H9 (cell line): Measurements from ENCODE around the gene VGLL3. TPM values are rescaled to one million over a fixed set of nuclear protein-coding genes. Genes with fewer than 3 reads are reported as not detected.

Source experiments
- DNase-seq: peaks from one replicate; pipeline ENCODE4 v3.0.0-alpha.2; 2017
- H2AFZ ChIP-seq: one replicate; pipeline ENCODE4 v1.6.1; 2013; ENCODE audit warnings: mild to moderate bottlenecking, low read length, control low read depth, moderate library complexity
- H2AK5ac ChIP-seq: 2 replicates; pipeline ENCODE4 v1.6.1; 2013; ENCODE audit warnings: low read length, control low read depth, mixed read lengths; ENCODE audit not compliant: insufficient read length
- H2BK120ac ChIP-seq: one replicate; pipeline ENCODE4 v1.6.1; 2013; ENCODE audit warnings: low read depth, mild to moderate bottlenecking, low read length, control low read depth, inconsistent platforms; ENCODE audit not compliant: poor library complexity, severe bottlenecking
- H2BK12ac ChIP-seq: 2 replicates; pipeline ENCODE4 v1.6.1; 2013; ENCODE audit warnings: low read length, control low read depth, mixed read lengths, low read depth; ENCODE audit not compliant: insufficient read length
- H2BK15ac ChIP-seq: 2 replicates; pipeline ENCODE4 v1.6.1; 2013; ENCODE audit warnings: low read depth, low read length, control low read depth
- H2BK20ac ChIP-seq: one replicate; pipeline ENCODE4 v1.6.1; 2013; ENCODE audit warnings: low read depth, mild to moderate bottlenecking, low read length, control low read depth, inconsistent platforms; ENCODE audit not compliant: poor library complexity, severe bottlenecking
- H2BK5ac ChIP-seq: 2 replicates; pipeline ENCODE4 v1.6.1; 2013; ENCODE audit warnings: low read length, control low read depth, mixed read lengths; ENCODE audit not compliant: insufficient read length
- H3K14ac ChIP-seq: 2 replicates; pipeline ENCODE4 v1.6.1; 2013; ENCODE audit warnings: low read length, control low read depth; ENCODE audit not compliant: insufficient read depth
- H3K18ac ChIP-seq: 2 replicates; pipeline ENCODE4 v1.6.1; 2013; ENCODE audit warnings: low read depth, mild to moderate bottlenecking, mixed read lengths, low read length, control low read depth; ENCODE audit not compliant: insufficient read length
- H3K23ac ChIP-seq: 2 replicates; pipeline ENCODE4 v1.6.1; 2013; ENCODE audit warnings: low read length, control low read depth, mixed read lengths, low read depth; ENCODE audit not compliant: insufficient read length
- H3K23me2 ChIP-seq: 2 replicates; pipeline ENCODE4 v1.6.1; 2013; ENCODE audit warnings: low read depth, mild to moderate bottlenecking, mixed read lengths, low read length, control low read depth; ENCODE audit not compliant: insufficient read length, poor library complexity, severe bottlenecking
- H3K27ac ChIP-seq: 2 replicates; pipeline ENCODE4 v1.5.1; 2013; ENCODE audit warnings: low read length, control low read depth, mixed read lengths, low read depth; ENCODE audit not compliant: insufficient read length
- H3K27me3 ChIP-seq: 2 replicates; pipeline ENCODE4 v1.6.1; 2013; ENCODE audit warnings: low read length, control low read depth, inconsistent platforms; ENCODE audit not compliant: insufficient read depth
- H3K4ac ChIP-seq: 2 replicates; pipeline ENCODE4 v1.6.1; 2013; ENCODE audit warnings: low read depth, mild to moderate bottlenecking, control low read depth, inconsistent platforms, low read length, moderate library complexity
- H3K4me1 ChIP-seq: 2 replicates; pipeline ENCODE4 v1.6.1; 2013; ENCODE audit warnings: low read length, control low read depth, inconsistent platforms; ENCODE audit not compliant: insufficient read depth
- H3K4me2 ChIP-seq: 2 replicates; pipeline ENCODE4 v1.6.1; 2013; ENCODE audit warnings: low read length, control low read depth, mixed read lengths; ENCODE audit not compliant: insufficient read length, insufficient read depth
- H3K56ac ChIP-seq: 2 replicates; pipeline ENCODE4 v1.6.1; 2013; ENCODE audit warnings: low read depth, mild to moderate bottlenecking, mixed read lengths, low read length, control low read depth; ENCODE audit not compliant: insufficient read length
- H3K79me1 ChIP-seq: 2 replicates; pipeline ENCODE4 v1.6.1; 2013; ENCODE audit warnings: low read depth, mild to moderate bottlenecking, moderate library complexity, low read length, control low read depth, inconsistent platforms; ENCODE audit not compliant: insufficient read depth, poor library complexity, severe bottlenecking
- H3K79me2 ChIP-seq: 2 replicates; pipeline ENCODE4 v1.6.1; 2013; ENCODE audit warnings: low read length, control low read depth, inconsistent platforms; ENCODE audit not compliant: insufficient read depth
- H3K9ac ChIP-seq: 2 replicates; pipeline ENCODE4 v1.6.1; 2013; ENCODE audit warnings: low read length, control low read depth, mixed read lengths; ENCODE audit not compliant: insufficient read length; ENCODE audit errors: extremely low read depth
- H3K9me3 ChIP-seq: one replicate; pipeline ENCODE4 v1.6.1; 2013; ENCODE audit warnings: low read depth, low read length, inconsistent platforms; ENCODE audit not compliant: control insufficient read depth
- H3T11ph ChIP-seq: one replicate; pipeline ENCODE4 v1.6.1; 2013; ENCODE audit warnings: mild to moderate bottlenecking, low read length, control low read depth, inconsistent platforms
- H4K20me1 ChIP-seq: one replicate; pipeline ENCODE4 v1.6.1; 2013; ENCODE audit not compliant: control insufficient read depth, insufficient read length, insufficient read depth
- H4K5ac ChIP-seq: 2 replicates; pipeline ENCODE4 v1.6.1; 2013; ENCODE audit warnings: low read depth, mild to moderate bottlenecking, mixed read lengths, low read length, control low read depth; ENCODE audit not compliant: insufficient read length
- H4K8ac ChIP-seq: replicated peaks from 2 replicates; pipeline ENCODE4 v1.6.1; 2013; ENCODE audit warnings: low read length, control low read depth, mixed read lengths, low read depth; ENCODE audit not compliant: insufficient read length
- H4K91ac ChIP-seq: 2 replicates; pipeline ENCODE4 v1.6.1; 2013; ENCODE audit warnings: low read depth, mild to moderate bottlenecking, moderate library complexity, mixed read lengths, low read length, control low read depth; ENCODE audit not compliant: insufficient read length
- H3K27ac Mint-ChIP-seq, 3 experiments: 2 replicates in 2 of 3; 3 replicates in 1 of 3; pipeline ENCODE4 v1.8.0; 2020 to 2021; ENCODE audit warnings: mixed read lengths in 3 of 3, mild to moderate bottlenecking in 1 of 3, moderate library complexity in 1 of 3
- H3K27me3 Mint-ChIP-seq: 2 replicates; pipeline ENCODE4 v1.8.0; 2021; ENCODE audit warnings: low read depth, mild to moderate bottlenecking, moderate library complexity, mixed read lengths
- H3K36me3 Mint-ChIP-seq, 3 experiments: 2 replicates in 2 of 3; 3 replicates in 1 of 3; pipeline ENCODE4 v1.8.0; 2020 to 2021; ENCODE audit warnings: low read depth in 3 of 3, mixed read lengths in 3 of 3; ENCODE audit not compliant: insufficient read depth in 1 of 3
- H3K4me1 Mint-ChIP-seq, 2 experiments: 2 replicates each; pipeline ENCODE4 v1.8.0; 2020; ENCODE audit warnings: mixed read lengths in 2 of 2
- H3K4me3 Mint-ChIP-seq, 2 experiments: 2 replicates in 1 of 2; 3 replicates in 1 of 2; pipeline ENCODE4 v1.8.0; 2020 to 2021; ENCODE audit warnings: mild to moderate bottlenecking in 2 of 2, mixed read lengths in 2 of 2, moderate library complexity in 1 of 2
- H3K9me3 Mint-ChIP-seq, 2 experiments: 2 replicates in 1 of 2; 3 replicates in 1 of 2; pipeline ENCODE4 v1.8.0; 2020; ENCODE audit warnings: mild to moderate bottlenecking in 2 of 2, mixed read lengths in 2 of 2, moderate library complexity in 1 of 2
- CTCF ChIP-seq: fragments of 200-600 bp; sonication (generic); conservative IDR thresholded peaks from 3 replicates; pipeline ENCODE4 v1.8.0; 2021; ENCODE audit warnings: antibody characterized with exemption, mild to moderate bottlenecking
- total RNA-seq: library from RNA; stranded (reverse); gene quantifications from 2 replicates; pipeline ENCODE4 v1.2.1, GENCODE V29; 2021

The VGLL3 gene
- total RNA-seq, 1 experiment from 2014 or later: 19.7 TPM

DNA sequence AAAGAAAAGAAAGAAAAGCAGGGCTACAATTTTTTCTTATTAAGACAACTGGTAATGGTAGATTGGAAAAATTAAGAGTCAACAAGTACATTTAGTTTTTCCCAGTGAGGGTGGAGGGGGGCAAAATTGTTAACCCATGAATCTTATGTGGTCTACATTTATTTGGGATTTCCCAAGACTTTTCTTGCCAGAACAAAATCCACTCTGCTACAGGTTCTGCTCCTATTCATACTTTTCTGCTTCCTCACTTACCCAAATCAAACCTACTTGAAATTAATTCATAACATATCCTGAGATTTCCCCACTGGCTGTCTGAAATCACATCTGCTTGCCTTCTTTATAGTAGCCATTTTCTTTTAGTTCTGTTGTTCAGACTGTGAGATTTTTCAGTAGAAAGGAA, 41.1 kb downstream of the VGLL3 start:
- no peaks in the 10 kb centered on the region for H3K79me1 ChIP-seq
- H3K27me3 ChIP-seq: no peaks in the 10 kb centered on the region
- no peaks in the 10 kb centered on the region for H3K9me3 Mint-ChIP-seq
- H2BK120ac ChIP-seq: no peak overlapping the region
- no peak overlapping the region for H4K91ac ChIP-seq
- no peaks in the 10 kb centered on the region for H3K9me3 ChIP-seq
- peak overlapping the region in 1 of 3 experiments; percentile 13; a peak in 1 of 7 replicates for H3K27ac Mint-ChIP-seq
- no peak overlapping the region for H3K14ac ChIP-seq
- H3K9ac ChIP-seq: no peak overlapping the region
- no peak overlapping the region for H2AK5ac ChIP-seq
- no peaks in the 10 kb centered on the region for H3K27me3 Mint-ChIP-seq
- H3K56ac ChIP-seq: no peak overlapping the region
- H3K4ac ChIP-seq: no peak overlapping the region
- H3T11ph ChIP-seq: no peak overlapping the region
- H3K79me2 ChIP-seq: no peaks in the 10 kb centered on the region
- no peaks in the 10 kb centered on the region; the same call in 1 of the 2 replicates for H3K4me1 ChIP-seq
- no peak overlapping the region for H3K4me3 Mint-ChIP-seq
- H4K5ac ChIP-seq: no peak overlapping the region
- no peak for DNase-seq
- H2BK20ac ChIP-seq: no peak overlapping the region
- H2BK15ac ChIP-seq: no peak overlapping the region
- no peak overlapping the region for H3K4me2 ChIP-seq
- H3K18ac ChIP-seq: no peak overlapping the region
- no peaks in the 10 kb centered on the region for H3K36me3 Mint-ChIP-seq
- no peak overlapping the region for H2BK5ac ChIP-seq
- H2AFZ ChIP-seq: no peak overlapping the region
- H3K23me2 ChIP-seq: no peaks in the 10 kb centered on the region
- H3K23ac ChIP-seq: no peak overlapping the region
- no peak overlapping the region for H3K27ac ChIP-seq
- no peak overlapping the region for H4K8ac ChIP-seq
- H4K20me1 ChIP-seq: no peaks in the 10 kb centered on the region
- peaks cover 19 to 29% of the 10 kb centered on the region in 2 experiments for H3K4me1 Mint-ChIP-seq
- no peak for TF ChIP-seq CTCF
- H2BK12ac ChIP-seq: no peak overlapping the region
